HG03064 (cell line): ENCODE data around the gene FAM174C.

ENCODE experiments used
- ATAC-seq: cut with Tn5 transposase; IDR thresholded peaks from one replicate; pipeline ENCODE4 v1.9.1; 2021; ENCODE audit warnings: low read depth; ENCODE audit not compliant: unreplicated experiment

The FAM174C gene

DNA sequence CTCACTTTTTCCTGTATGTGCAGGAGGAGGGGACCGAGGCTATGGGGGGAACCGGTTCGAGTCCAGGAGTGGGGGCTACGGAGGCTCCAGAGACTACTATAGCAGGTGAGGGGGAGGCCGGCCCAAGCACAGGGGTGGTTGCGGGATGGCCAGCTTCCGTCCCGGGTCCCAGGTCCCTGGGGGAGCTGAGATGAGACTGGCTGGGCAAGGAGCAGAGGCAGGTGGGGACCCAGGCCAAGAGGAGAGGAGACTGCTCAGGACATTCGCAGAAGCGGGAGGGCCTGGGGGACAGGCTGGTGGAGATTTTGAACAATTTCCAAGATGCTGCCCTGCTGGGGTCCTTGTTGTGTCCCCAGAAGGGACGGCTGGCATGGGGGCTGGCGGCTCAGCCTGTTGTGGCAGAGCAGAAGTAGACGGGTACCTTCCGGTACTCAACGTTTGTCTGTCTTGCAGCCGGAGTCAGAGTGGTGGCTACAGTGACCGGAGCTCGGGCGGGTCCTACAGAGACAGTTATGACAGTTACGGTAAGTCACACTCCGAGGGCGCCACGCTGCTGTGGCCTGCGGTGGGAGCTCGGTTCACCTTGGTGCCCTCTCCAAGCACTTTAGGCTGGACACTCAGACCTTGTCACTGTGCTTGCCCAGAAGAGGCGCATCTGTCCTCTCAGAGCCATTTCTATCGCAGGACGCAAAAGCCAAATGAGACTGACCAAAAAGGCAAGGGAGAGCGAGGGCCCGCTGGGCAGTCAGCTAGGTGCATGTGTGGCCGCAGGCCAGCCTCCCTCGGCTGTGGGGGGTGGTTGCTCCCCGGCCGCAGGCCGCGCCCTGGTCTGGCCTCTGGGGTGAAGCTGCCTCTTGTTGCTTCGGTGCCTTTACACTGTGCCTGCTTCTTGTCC lies 3.6 kb upstream of the FAM174C start:
- ATAC-seq: no peak

DNA sequence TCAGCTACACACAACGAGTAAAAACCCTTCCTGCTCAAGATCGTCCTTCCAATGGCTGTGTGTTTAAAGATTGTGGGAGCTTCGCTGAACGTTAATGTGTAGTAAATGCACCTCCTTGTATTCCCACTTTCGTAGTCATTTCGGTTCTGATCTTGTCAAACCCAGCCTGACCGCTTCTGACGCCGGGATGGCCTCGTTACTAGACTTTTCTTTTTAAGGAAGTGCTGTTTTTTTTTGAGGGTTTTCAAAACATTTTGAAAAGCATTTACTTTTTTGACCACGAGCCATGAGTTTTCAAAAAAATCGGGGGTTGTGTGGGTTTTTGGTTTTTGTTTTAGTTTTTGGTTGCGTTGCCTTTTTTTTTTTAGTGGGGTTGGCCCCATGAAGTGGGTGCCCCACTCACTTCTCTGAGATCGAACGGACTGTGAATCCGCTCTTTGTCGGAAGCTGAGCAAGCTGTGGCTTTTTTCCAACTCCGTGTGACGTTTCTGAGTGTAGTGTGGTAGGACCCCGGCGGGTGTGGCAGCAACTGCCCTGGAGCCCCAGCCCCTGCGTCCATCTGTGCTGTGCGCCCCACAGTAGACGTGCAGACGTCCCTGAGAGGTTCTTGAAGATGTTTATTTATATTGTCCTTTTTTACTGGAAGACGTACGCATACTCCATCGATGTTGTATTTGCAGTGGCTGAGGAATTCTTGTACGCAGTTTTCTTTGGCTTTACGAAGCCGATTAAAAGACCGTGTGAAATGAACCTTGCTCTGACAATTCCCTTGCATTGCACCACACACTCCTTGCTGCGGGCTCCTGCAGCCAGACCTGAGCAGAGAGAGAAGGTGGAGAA lies 2.7 kb upstream of the FAM174C start:
- ATAC-seq: no peak

DNA sequence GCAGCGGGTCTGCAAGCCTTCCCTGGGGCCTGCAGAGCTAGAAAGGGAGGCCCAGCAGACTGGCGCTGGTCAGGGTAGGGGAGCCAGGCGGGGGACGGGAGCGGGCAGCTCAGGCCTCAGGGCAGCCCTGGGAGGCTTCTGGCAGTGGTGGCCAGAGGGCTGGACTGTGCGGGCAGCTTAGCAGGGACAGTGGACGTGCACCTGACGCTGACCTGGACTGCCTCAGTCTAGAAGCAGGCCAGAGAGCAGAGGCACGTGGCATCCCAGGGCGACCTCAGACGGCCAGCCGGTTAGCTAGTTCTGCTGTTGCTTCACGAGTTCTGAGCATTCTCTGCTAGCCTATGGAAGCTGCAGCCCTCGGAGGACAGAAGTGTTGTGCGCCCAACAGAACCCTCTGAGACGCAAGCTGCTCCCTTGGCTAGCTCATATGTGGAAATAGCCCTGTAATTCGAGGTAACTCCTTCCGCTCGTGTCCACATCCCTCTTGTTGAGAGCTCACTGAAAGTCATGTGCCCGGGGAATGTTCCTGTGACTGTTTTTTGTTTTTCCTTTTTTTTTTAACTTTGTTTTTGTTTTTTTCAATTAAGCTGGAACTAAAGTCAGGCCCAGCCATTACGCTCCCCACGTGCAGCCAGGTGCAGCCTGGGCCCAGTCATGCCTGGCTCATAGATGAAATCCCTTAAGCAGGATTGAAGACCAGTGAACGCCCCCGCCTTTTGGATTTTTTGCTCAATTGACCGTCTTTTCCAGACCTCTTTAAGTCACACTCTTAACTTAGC lies 1.9 kb upstream of the FAM174C start:
- no peak for ATAC-seq

DNA sequence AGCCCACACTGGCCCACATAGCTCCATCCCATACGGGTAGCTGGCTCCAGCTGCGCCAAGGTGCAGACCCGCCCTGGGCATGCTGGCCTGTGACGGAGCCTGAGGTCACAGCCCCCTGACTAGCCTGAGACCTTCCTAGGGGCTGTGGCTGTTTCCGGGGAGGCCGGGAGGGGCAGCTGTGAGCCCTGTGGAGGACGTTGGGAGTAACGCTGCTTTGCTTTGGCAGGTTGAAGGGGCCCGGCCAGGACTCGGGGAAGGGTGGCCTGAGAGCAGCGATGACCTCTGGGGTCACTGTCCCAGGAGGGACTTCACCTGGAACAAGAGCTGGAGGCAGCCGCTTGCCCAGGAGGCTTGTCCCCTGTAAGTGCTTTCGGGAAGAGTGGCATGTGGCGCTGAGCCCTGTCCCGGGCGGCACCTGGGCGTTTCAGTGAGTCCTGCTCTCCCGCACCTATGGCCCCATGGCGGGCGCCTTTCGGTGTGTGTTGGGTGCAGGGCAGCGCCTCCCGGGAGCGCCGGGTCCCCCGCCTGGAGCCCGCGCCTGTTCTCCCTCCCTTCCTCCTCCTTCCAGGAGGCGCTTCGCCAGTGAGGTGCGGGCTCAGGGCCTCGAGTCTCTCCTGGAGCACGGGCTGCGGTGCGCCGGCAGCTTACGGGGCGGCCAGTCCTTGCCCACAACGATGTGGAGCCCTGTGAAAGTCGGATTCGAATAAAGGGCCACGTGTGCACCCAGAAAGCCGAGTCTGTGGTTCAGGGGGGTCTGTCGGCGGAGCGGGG lies 1.1 kb upstream of the FAM174C start:
- ATAC-seq: no peak

DNA sequence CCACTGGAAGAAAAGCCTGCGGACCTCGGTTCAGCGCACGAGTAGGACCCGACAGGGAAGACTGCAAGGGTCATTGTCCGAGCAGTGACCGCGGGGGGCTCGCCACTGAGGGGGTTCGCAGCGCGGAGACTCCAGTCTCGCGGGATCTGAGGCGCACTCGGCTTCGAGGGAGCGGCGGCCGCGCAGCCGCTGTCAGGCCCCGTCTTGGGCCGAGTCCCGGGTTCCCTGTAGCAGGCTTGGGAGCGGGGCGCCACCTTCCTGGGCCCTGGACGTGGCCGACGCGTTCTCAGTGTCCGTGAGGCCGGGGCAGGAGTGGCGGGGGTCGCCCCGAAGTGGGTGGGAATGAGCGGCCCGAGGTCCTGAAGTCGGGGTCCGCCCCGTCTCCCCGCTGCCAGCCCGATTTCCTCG lies 474 bp upstream of the FAM174C start:
- no peak for ATAC-seq

DNA sequence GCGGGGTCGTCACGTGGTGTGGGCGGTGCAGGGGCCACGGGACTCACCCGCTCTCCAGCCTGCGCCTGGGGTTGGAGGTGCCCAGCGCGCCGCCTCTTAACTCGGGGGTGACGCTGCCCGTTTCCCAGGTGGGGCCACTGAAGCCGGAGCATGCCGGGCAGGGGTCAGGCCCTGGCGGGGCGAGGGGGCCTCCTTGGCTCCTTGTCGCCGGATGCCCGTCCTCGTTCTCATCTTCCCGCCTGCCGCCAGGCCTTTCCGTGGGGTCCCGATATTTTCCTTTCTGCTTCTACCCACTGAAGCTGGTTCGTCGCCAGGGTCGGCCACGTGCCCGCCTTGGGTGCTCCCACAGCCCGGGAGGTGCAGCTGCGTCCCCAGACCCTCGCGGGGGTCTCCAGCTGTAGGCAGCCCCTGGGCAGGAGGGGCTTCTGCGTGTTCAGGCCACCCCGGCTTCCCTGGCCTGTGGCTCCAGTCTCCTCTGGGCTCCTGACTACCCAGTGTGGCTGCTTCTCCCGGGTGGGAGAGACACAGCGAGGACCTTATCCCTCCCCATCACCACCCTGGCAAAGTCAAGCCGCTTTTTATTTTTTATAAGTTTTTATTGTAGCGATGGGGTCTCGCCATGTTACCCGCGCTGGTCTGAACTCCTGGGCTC lies 772 bp downstream of the FAM174C start:
- ATAC-seq: no peak

DNA sequence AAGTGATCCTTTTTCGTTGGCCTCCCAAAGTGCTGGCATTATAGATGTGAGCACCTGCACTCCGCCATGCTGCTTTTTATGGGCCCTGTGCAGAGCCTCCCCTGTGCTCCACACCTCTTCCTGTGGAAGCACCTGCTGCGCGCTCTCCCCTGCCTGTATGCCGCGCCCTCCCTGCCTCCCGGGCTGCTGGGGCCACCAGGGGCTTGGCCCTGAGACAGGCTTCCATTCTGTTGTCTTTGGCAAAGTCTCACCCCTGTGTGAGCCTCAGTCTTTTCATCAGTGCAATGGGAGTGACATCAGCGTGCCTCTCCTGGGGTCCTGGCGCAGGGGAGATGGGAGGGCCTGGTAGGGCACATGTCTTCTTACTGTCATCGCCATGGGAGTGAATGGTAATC lies 1.3 kb downstream of the FAM174C start:
- no peak for ATAC-seq

DNA sequence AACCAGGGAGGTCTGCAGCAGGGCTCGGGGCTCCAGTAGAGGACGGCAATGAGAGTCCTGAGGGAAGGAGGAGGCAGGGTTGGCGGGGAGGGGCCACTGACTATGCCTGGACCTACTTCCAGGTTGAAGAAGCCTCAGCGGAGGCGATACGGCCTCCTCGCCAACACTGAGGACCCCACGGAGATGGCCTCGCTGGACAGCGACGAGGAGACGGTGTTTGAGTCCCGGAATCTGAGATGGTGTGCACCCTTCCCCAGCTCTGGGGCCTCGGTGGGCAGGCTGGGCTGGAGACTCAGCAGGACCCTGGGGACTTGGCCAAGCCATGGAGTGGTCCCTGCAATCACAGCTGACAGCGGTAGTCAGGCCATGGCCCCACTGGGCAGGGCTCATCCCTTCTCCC lies 1.7 kb downstream of the FAM174C start:
- ATAC-seq: no peak

DNA sequence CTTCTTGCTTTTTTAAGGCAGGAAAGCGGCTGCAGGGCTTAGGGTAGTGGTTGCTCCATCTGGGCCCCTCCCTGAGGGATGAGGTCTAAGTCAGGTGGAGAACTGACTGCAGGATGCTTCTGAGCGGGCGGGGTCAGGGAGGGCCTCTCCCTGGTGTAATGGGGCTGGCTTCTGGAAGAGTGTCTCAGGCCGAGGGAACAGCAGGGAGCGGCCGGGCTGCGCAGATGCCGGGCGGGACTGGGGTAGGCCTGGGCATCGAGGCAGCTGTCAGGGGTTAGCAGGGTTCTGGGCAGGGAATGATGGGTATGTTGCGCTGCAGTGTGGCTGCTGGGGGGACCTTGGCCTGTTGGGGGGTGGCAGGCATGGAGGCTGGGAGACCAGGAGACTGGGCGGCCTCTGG lies 2.7 kb downstream of the FAM174C start:
- no peak for ATAC-seq

DNA sequence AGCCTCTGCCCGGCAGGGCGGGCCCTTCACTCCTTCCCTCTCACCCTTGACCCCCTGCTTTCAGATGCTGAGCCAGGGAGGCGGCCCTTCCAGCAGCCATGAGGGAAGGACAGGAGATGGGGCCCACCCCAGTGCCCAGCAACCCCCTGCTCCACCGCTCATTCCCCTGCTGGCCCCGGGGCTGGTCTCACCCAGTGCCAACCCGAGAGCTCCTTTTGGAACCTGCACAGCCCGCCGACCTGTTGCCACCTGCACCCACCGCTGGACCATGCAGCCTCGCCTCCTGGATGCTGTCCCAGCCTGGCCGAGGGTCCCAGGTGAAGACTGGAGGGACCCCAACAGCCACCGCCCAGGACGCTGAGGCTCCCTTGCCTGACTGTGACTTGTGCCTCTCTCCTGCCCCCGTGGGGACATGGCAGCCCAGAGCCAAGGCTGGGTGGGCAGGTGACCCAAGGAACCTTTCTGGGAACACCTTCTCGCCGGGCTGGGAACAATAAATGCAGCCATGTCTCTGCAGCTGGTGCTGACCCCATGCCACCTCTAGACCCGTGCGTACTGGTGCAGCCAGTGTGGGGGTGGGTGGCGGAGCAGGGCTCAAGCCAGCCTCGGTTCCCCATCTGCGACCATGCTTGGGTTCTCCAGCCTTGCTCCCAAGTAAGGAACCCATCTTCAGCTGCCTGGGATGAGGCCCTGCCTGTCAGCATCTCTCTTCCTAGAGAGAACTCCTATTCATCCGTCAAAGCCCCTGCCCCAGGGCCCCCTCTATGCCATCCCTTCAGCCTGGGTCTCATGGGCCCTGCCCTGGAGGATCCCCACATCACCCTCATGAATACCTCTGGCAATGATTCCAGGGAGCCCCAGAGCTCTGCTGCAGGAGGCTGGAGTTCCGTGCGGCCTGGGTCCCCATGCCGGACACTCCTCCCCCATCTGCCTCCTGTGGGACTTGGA lies 3.7 kb downstream of the FAM174C start:
- ATAC-seq: no peak

DNA sequence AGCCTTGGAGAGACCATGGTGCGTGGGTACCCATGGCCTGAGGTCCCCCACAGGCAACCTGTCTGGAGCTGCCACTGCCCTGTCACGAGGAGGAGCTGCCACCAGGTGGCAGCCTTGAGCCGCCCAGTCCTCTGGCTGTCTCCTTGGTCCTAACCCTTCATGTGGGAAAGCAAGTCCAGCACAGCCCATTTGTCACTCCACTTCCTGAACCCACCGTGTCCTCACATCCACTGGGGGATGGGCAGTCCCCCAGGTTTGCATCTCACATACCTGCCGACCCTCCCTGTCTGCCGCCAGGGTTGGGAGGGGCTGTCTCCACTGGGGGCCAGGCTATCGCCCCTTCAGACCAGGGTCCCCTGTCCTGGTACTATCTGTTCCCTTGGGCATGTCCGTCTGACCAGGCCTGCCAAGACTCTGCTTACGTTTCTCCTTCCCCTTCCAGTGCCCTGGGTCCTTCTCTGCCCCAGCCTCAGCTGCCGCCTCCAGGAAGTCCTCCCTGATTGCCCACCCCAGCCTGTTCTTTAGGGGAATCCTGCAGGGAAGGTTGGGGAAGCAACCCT lies 4.5 kb downstream of the FAM174C start:
- no peak for ATAC-seq

DNA sequence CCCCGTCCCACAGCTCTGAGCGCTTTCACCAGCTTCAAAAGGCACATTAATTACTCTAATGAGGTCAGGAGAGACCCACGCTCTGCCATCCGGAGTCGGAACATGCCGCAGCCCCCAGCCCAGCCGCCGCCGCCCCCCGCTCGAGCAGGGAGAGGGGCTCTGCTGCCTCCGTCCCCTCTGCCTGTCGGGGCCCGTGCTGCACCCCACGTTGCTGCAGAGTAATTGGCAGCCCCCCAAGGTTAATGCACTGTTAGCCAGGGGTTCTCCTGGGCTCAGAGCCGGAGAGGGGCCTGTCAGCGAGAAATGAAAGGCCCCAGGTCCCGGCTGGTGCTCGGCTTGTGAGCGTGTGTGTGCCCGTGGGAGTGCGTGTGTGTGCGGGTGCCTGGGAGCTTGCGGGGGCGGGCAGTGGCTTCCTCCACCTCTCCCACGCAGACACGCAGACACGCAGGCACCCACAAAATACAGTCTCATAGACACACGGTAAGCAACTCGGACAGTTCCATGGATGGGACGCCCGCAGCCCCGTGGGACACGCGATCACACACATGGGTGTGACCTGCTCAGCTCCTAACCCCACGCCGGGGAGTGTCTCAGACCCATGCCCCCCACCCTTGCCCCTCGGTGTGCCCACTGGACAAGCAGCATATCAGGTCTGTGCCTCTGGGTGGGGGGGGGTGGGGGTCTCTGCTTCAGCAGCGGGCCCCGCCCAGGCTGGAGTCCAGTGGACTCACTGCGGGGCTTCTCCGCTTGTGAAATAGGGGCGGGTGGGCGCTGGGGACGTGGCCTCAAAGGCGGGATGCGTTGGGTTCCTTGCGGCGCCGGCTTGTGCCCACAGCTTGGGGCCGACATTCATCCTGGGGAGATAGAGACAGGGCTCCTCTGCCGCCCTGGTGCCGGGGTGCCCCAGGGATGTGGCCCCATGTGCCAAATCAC lies 5.6 kb downstream of the FAM174C start:
- no peak for ATAC-seq

DNA sequence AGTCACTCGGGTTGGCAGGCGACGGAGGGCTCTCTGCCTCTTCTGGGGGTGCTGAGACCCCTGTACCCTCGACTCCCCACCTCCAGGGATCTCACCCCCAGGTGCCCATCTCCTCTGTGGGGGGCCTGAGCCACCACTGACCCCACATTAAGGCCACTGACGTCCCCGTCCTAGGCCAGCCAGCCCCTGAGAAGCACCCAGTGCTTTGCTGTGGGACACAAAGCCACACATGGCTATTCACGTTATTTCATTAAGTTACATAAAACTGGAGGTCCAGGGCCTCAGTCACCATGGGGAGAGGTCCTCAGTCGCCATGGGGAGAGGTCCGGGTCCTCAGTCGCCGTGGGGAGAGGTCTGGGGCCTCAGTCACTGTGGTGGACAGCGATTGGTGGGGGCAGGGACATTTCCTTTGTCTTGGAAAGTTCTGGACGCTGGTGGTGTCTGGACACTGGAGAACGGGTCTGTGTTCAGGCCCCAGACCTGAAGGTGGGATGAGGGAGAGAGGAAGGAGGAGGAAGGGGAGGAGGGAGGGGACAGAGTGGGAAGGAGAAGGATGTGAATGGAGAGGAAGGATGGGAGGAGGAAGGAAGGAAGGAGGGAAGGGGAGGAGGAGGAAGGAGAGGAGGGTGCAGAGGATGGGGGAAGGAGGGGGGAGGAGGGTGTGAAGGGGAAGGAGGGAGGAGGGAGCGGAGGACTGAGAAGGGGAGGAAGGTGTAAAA lies 6.4 kb downstream of the FAM174C start:
- ATAC-seq: no peak

DNA sequence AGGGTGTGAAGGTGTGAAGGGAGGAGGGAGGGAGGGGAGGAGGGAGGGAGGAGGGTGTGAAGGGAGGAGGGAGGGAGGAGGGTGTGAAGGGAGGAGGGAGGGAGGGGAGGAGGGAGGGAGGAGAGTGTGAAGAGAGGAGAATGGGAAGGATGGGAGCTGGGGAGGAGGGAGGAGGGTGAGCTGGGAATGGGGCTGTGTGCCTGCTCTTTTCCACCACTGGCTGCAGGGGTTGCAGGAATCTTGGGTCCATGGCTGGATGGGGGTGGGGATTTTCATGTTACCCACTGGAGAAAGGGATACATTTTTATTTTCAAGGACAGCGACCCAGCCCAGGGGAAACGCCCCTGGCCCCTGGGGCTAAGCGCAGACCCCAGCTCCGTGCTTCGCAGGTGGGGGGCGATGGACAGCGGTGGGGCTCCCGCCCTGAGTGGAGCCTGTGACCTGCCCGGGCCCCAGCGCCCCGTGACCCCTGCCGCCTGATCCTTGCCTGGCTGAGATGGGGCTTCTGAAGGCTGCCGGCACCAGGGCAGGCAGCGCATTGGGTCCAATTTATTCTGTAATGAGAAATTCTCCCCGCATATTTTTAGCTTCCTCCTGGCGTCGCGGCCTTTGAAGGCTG lies 7.4 kb downstream of the FAM174C start:
- no peak for ATAC-seq

DNA sequence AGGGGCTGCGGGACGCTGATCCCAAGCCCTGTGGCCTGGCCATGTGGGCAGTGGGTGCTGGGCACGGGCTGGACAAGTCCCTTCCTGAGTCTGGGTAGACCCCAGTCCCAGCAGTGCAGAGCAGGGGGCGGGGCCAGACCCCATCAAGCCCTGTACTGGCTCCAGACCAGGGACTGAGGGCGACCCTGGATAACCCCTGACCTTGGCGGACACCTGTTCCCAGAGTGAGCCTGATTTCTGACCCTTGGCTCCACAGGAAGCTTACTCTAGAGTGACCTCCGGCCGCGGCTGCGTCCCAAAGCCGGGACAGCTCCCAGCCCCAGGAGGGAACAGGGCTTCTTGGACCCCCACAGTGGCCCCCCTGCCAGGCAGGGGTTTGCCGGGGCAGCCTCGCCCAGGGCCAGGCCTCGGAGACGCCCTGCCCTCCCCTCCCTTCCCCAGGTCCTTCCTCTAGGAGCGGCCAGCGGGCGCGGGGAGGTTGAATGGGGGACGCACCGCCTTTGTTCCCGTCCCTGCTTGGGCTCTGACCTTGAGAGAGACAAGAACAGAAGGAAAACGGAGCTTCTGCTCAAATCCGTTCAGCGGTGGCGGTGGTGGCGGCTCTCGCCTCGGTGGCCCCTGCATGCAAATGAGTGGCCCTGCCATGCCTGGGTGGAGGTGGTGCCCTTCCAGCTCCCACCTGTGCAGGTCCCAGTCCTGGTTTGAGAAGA lies 8.0 kb downstream of the FAM174C start:
- ATAC-seq: no peak

DNA sequence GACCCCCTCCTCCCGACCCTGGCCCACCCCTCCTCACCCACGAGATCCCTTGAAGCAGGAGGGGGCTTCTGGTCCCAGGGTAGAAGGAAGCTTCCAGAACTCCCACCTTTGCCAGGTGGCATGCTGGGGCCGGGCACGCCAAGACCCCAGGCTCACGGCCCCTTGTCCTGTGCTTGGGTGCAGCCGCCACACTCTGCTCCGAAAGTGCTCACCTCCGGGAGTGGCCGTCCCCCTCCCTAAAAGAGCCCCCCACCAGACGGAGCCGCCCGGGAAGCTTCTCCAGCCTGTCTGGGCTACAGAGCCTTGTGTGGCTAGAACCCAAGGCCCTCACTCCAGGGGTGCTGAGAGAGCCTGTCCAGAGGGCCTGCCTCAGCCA lies 8.6 kb downstream of the FAM174C start:
- no peak for ATAC-seq
